Suprapubic skin (tissue), 4 donors: ENCODE data around the gene CFAP58. TPM values are rescaled to one million over a fixed set of nuclear protein-coding genes. Genes with fewer than 3 reads are reported as not detected.

Experiments
- DNase-seq, 2 donors: peaks; one replicate each; pipeline ENCODE4 v3.0.0-alpha.2; 2019; ENCODE audit warnings: low spot score in 2 of 2
- H3K27ac ChIP-seq: fragments of 200-600 bp; sonication (generic); one replicate; pipeline ENCODE4 v1.5.1; 2019
- H3K27me3 ChIP-seq: fragments of 200-600 bp; sonication (generic); one replicate; pipeline ENCODE4 v1.5.1; 2019
- H3K36me3 ChIP-seq: fragments of 200-600 bp; sonication (generic); one replicate; pipeline ENCODE4 v1.5.1; 2019
- H3K4me1 ChIP-seq: fragments of 200-600 bp; sonication (generic); one replicate; pipeline ENCODE4 v1.5.1; 2019
- H3K4me3 ChIP-seq: fragments of 200-600 bp; sonication (generic); one replicate; pipeline ENCODE4 v1.5.1; 2019; ENCODE audit warnings: mild to moderate bottlenecking
- H3K9me3 ChIP-seq: fragments of 200-600 bp; sonication (generic); one replicate; pipeline ENCODE4 v1.5.1; 2019
- EP300 ChIP-seq: sonication (generic); formaldehyde crosslinking; IDR thresholded peaks from one replicate; pipeline ENCODE4 v1.6.1; 2017; ENCODE audit warnings: antibody characterized with exemption
- POLR2A ChIP-seq, 2 donors: fragments of 450-650 bp; IDR thresholded peaks; one replicate each; pipeline ENCODE4 v1.6.1; 2017; ENCODE audit warnings: antibody characterized with exemption in 2 of 2, mild to moderate bottlenecking in 2 of 2, moderate library complexity in 2 of 2
- POLR2AphosphoS5 ChIP-seq, 3 donors: sonication (generic); formaldehyde crosslinking; IDR thresholded peaks; one replicate each; pipeline ENCODE4 v1.6.1; 2017; ENCODE audit warnings: antibody characterized with exemption in 3 of 3
- WGBS: methylation state at CpG from one replicate; pipeline ENCODE4 v1.1.5; 2018; 5-methylcytosine and 5-hydroxymethylcytosine counted together
- total RNA-seq, 4 donors: library from RNA; depleted of rRNA; stranded (reverse); fragments of >200 nt; gene quantifications; one replicate each; pipeline ENCODE4 v1.1.0, GENCODE V29; 2016
- TF ChIP-seq, protein P1 (sequence below), 2 donors: fragments of 200-600 bp in 1 of 2; fragments of 450-650 bp in 1 of 2; sonication (generic) in 1 of 2; IDR thresholded peaks; one replicate each; pipeline ENCODE4 v1.5.1; 2016 to 2019; ENCODE audit warnings: antibody characterized with exemption in 2 of 2, mild to moderate bottlenecking in 1 of 2, moderate library complexity in 1 of 2

CFAP58 gene
- total RNA-seq, 4 donors from 2014 or later = 0.13 to 1.0 (median 0.39) TPM

DNA sequence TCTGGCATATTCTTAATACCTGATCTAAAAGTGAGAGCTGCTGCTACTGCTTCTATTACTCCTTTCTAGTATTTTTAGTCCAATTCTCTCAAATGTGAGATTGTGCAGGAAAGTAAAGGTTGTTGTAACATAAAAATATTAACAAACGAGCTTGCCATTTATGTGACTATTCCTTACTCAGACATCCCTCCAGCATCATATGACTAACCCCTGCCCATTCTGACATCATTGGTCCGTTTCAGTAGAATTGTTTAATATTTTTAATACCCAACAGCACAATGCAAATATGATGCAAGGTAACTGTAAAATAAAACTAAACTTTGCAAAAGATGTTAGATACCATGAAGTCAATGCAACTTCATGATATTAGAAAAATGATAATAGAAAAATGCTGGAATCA lies 83.6 kb downstream of the CFAP58 start:
- no peaks in the 10 kb centered on the region for H3K9me3 ChIP-seq
- H3K4me1 ChIP-seq = no peaks in the 10 kb centered on the region
- H3K4me3 ChIP-seq = no peak overlapping the region
- no peaks in the 10 kb centered on the region for H3K36me3 ChIP-seq
- WGBS = 66% methylated on average over 2 of the region's 2 CpGs
- no peak overlapping the region for H3K27ac ChIP-seq
- H3K27me3 ChIP-seq = no peaks in the 10 kb centered on the region
- DNase-seq = no peak
- TF ChIP-seq, protein P1, sequence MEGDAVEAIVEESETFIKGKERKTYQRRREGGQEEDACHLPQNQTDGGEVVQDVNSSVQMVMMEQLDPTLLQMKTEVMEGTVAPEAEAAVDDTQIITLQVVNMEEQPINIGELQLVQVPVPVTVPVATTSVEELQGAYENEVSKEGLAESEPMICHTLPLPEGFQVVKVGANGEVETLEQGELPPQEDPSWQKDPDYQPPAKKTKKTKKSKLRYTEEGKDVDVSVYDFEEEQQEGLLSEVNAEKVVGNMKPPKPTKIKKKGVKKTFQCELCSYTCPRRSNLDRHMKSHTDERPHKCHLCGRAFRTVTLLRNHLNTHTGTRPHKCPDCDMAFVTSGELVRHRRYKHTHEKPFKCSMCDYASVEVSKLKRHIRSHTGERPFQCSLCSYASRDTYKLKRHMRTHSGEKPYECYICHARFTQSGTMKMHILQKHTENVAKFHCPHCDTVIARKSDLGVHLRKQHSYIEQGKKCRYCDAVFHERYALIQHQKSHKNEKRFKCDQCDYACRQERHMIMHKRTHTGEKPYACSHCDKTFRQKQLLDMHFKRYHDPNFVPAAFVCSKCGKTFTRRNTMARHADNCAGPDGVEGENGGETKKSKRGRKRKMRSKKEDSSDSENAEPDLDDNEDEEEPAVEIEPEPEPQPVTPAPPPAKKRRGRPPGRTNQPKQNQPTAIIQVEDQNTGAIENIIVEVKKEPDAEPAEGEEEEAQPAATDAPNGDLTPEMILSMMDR (IDR thresholded peaks at IDR 0.05) = no peak
- TF ChIP-seq POLR2AphosphoS5 (IDR thresholded peaks at IDR 0.05) = no peak
- TF ChIP-seq EP300 = no peak
- no peak for TF ChIP-seq POLR2A (IDR thresholded peaks at IDR 0.05)

DNA sequence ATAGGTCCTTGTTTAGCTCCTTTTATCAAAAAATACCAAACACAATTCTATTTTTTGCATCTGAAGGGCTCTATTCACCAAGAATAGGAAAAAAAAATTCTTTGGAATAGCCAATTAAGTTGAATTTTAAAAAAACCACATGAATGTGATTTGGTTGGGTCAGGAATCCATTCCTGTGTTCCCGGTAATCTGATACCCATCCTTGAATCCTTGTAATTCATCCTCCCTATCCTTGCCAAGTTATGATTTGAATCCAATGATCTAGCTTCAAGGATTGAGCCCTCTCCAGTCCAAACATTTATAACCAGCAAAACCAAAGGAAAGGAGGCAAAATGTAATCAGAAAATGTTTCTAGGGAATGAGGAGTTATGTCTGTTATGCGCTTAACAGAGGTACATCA lies 86.6 kb downstream of the CFAP58 start:
- TF ChIP-seq POLR2AphosphoS5 (IDR thresholded peaks at IDR 0.05) (no peak), EP300 (no peak), POLR2A (IDR thresholded peaks at IDR 0.05) (no peak)
- TF ChIP-seq, protein P1 (IDR thresholded peaks at IDR 0.05) = no peak
- Histone ChIP-seq H3K27me3 (no peaks in the 10 kb centered on the region), H3K36me3 (no peaks in the 10 kb centered on the region), H3K4me1 (no peaks in the 10 kb centered on the region), H3K4me3 (no peak overlapping the region), H3K9me3 (no peaks in the 10 kb centered on the region), H3K27ac (no peak overlapping the region)
- no peak for DNase-seq
- WGBS = 82% methylated on average over 2 of the region's 2 CpGs

DNA sequence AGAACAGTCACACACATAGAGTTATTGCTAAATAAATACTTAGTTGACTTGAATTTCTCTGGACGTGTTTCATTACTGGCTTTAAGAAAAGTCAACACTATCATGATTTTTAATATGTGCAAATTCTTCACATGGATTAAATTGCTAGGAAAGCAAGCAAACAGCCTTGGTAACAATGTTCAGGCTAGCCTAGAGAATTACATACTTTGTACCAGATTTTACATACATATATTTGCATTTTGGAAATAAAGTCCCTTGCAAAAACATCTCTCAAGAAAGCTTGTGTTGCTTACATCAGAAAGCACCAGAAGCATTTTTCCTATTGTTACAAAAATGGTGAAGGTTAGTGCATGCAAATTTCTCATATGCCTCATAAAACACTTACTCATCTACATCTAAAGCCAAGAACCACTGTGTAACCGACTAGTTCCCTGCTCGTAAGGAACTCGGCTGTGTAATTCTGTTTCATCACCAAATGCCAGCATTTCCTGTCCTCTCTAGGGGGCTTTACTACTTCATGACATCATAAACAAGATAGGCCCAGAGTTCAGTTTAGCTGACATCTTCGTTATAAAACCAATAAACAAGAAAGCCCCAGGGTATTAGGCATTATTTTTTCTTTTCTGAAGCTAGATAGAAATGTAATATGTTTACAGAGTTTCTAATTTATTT lies 87.8 kb downstream of the CFAP58 start:
- Histone ChIP-seq H3K36me3 (no peaks in the 10 kb centered on the region), H3K27ac (no peak overlapping the region), H3K4me3 (no peak overlapping the region), H3K4me1 (no peaks in the 10 kb centered on the region), H3K27me3 (no peaks in the 10 kb centered on the region), H3K9me3 (no peaks in the 10 kb centered on the region)
- WGBS = 28% methylated on average over 5 of the region's 5 CpGs
- no peak for TF ChIP-seq POLR2A (IDR thresholded peaks at IDR 0.05)
- DNase-seq = no peak

DNA sequence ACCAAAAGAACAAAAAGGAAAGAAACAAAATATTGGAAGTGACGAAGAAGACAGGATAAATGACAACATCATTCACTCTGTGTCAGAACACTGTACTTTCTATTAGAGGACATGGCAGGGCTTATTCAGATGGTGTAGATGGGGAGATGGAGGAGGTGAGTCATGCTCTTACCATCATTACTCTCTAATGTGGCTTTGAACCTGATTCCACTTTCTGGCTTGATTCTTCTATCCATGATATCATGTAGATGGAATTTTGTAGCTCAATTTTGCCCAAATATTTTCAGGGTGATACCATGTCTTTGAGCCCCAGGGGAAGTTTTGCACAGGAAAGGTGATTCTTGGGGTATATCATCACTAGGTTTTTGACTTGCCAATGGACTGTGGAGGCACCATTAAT lies 91.7 kb downstream of the CFAP58 start:
- H3K4me3 ChIP-seq = no peak overlapping the region
- H3K4me1 ChIP-seq = no peaks in the 10 kb centered on the region
- H3K9me3 ChIP-seq = no peaks in the 10 kb centered on the region
- H3K27ac ChIP-seq = no peak overlapping the region
- H3K36me3 ChIP-seq = no peaks in the 10 kb centered on the region
- WGBS = 86% methylated on average over 1 of the region's 1 CpG
- no peaks in the 10 kb centered on the region for H3K27me3 ChIP-seq
- no peak for DNase-seq
- TF ChIP-seq POLR2A (IDR thresholded peaks at IDR 0.05) (no peak), POLR2AphosphoS5 (IDR thresholded peaks at IDR 0.05) (no peak), EP300 (no peak)
- TF ChIP-seq, protein P1 (IDR thresholded peaks at IDR 0.05) = no peak

DNA sequence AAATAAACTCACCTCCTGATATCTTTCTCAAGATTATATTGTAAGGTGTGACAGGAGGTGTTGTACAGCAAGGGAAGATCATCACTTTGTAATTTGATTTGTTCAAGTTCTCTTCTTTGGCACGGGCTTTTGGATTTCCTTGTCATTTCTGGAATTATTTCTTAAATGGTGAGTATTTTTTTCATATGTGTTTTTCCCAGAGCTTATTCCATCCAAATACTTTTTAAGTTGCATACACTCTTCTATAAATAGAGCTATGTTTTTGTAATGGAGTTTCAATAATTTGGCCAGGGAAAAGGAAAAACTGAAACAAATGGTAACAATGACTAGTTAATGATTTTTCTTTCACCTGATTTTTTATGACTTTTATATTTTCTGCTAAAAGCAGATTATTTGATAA lies 92.5 kb downstream of the CFAP58 start:
- Histone ChIP-seq H3K9me3 (no peaks in the 10 kb centered on the region), H3K4me3 (no peak overlapping the region), H3K4me1 (peaks cover 1% of the 10 kb centered on the region), H3K27me3 (no peaks in the 10 kb centered on the region), H3K36me3 (no peaks in the 10 kb centered on the region), H3K27ac (no peak overlapping the region)
- TF ChIP-seq EP300 (no peak), POLR2A (IDR thresholded peaks at IDR 0.05) (no peak), POLR2AphosphoS5 (IDR thresholded peaks at IDR 0.05) (no peak)
- TF ChIP-seq, protein P1 (IDR thresholded peaks at IDR 0.05) = no peak
- WGBS = 36% methylated on average over 1 of the region's 1 CpG
- no peak for DNase-seq

DNA sequence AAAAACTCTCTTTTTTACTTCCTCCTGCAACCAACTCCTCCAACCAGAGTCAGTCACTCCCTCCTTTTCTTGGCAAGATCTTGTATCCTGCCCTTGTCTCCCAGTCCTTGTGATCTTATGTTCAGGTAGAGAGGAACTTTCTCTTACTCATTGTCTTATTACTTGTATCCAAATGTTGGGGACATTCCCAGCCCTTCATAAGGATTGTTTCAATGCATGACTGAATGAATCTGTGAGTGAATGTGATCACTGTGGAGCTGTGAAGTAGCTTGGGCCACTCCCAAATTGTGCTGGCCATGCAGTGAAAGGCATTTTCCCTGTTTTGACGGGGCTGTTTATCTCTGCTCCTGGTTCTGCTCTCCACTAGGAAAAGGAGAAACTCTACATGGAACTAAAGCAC lies 93.7 kb downstream of the CFAP58 start:
- H3K36me3 ChIP-seq = no peaks in the 10 kb centered on the region
- DNase-seq = no peak
- H3K27ac ChIP-seq = no peak overlapping the region
- H3K4me3 ChIP-seq = no peak overlapping the region
- WGBS = 43% methylated on average over 1 of the region's 1 CpG
- H3K9me3 ChIP-seq = no peaks in the 10 kb centered on the region
- H3K4me1 ChIP-seq = peaks cover 3% of the 10 kb centered on the region
- no peak for TF ChIP-seq POLR2A (IDR thresholded peaks at IDR 0.05)
- TF ChIP-seq EP300 = no peak
- TF ChIP-seq, protein P1 (IDR thresholded peaks at IDR 0.05) = no peak
- TF ChIP-seq POLR2AphosphoS5 (IDR thresholded peaks at IDR 0.05) = no peak
- H3K27me3 ChIP-seq = no peaks in the 10 kb centered on the region
